Neural cell (in vitro differentiated cells): ENCODE data around the gene TMC2. TPM values are rescaled to one million over a fixed set of nuclear protein-coding genes. Genes with fewer than 3 reads are reported as not detected.

ENCODE experiments used
- H2AFZ ChIP-seq: fragments of 200-600, 300-800 bp; sonication (generic), shearing (Covaris generic); 2 replicates; pipeline ENCODE4 v1.6.0; 2014; ENCODE audit warnings: low read depth, mild to moderate bottlenecking, antibody characterized with exemption, low read length, moderate library complexity
- H3F3A ChIP-seq: fragments of 200-600 bp; shearing (Covaris generic); 2 replicates; pipeline ENCODE4 v1.6.1; 2016; ENCODE audit warnings: mild to moderate bottlenecking, moderate library complexity, mixed read lengths, antibody characterized with exemption, low read length; ENCODE audit not compliant: insufficient read depth, poor library complexity, severe bottlenecking
- H3K27ac ChIP-seq: fragments of 200-600, 300-800 bp; sonication (generic), shearing (Covaris generic); 2 replicates; pipeline ENCODE4 v1.5.1; 2014; ENCODE audit warnings: mild to moderate bottlenecking, low read length, moderate library complexity
- H3K27me3 ChIP-seq: fragments of 300-800, 200-600 bp; sonication (generic), shearing (Covaris generic); 2 replicates; pipeline ENCODE4 v1.6.0; 2014; ENCODE audit warnings: mild to moderate bottlenecking, low read depth, low read length, moderate library complexity; ENCODE audit not compliant: insufficient read depth
- H3K36me3 ChIP-seq: fragments of 300-800, 200-600 bp; sonication (generic), shearing (Covaris generic); 2 replicates; pipeline ENCODE4 v1.5.1; 2014; ENCODE audit warnings: mild to moderate bottlenecking, antibody characterized with exemption, low read length, moderate library complexity; ENCODE audit not compliant: insufficient read depth
- H3K4me2 ChIP-seq: fragments of 300-800, 200-600 bp; sonication (generic), shearing (Covaris generic); 2 replicates; pipeline ENCODE4 v1.6.0; 2014; ENCODE audit warnings: mild to moderate bottlenecking, low read length
- H3K4me3 ChIP-seq: fragments of 300-800, 200-600 bp; sonication (generic), shearing (Covaris generic); 2 replicates; pipeline ENCODE4 v1.5.1; 2014; ENCODE audit warnings: mild to moderate bottlenecking, low read length, moderate library complexity
- H3K79me2 ChIP-seq: fragments of 200-600 bp; shearing (Covaris generic); replicated peaks from 2 replicates; pipeline ENCODE4 v1.6.0; 2014; ENCODE audit warnings: mild to moderate bottlenecking, low read length, moderate library complexity; ENCODE audit not compliant: insufficient read depth
- H3K9ac ChIP-seq: fragments of 300-800, 200-600 bp; sonication (generic), shearing (Covaris generic); 2 replicates; pipeline ENCODE4 v1.6.1; 2016; ENCODE audit warnings: mild to moderate bottlenecking, low read length, mixed read lengths
- H3K9me2 ChIP-seq: fragments of 200-600 bp; shearing (Covaris generic); 2 replicates; pipeline ENCODE4 v1.6.1; 2016; ENCODE audit warnings: mild to moderate bottlenecking, low read length, mixed read lengths; ENCODE audit not compliant: insufficient read depth
- H3K9me3 ChIP-seq: fragments of 200-600, 300-800 bp; sonication (generic), shearing (Covaris generic); 2 replicates; pipeline ENCODE4 v1.6.1; 2016; ENCODE audit warnings: mild to moderate bottlenecking, mixed run types, low read length, moderate library complexity, mixed read lengths
- H4K20me1 ChIP-seq: fragments of 200-600 bp; shearing (Covaris generic); 2 replicates; pipeline ENCODE4 v1.6.1; 2016; ENCODE audit warnings: mild to moderate bottlenecking, mixed run types; ENCODE audit not compliant: insufficient read depth
- EP300 ChIP-seq: fragments of 450-650 bp; conservative IDR thresholded peaks from 2 replicates; pipeline ENCODE4 v1.6.1; 2014; ENCODE audit warnings: antibody characterized with exemption, mild to moderate bottlenecking, moderate library complexity; ENCODE audit not compliant: poor library complexity, severe bottlenecking
- EZH2 ChIP-seq: fragments of 200-600, 300-800 bp; shearing (Covaris generic), sonication (generic); IDR thresholded peaks from 2 replicates; pipeline ENCODE4 v1.6.1; 2014; ENCODE audit warnings: antibody characterized with exemption, low read length, borderline replicate concordance, mild to moderate bottlenecking; ENCODE audit not compliant: insufficient read depth, poor library complexity, severe bottlenecking
- MXI1 ChIP-seq: fragments of 450-650 bp; conservative IDR thresholded peaks from 2 replicates; pipeline ENCODE4 v1.6.1; 2014; ENCODE audit warnings: antibody characterized with exemption, mild to moderate bottlenecking; ENCODE audit not compliant: poor library complexity, severe bottlenecking
- POLR2AphosphoS5 ChIP-seq: IDR thresholded peaks from 2 replicates; pipeline ENCODE4 v1.6.1; 2012
- RAD21 ChIP-seq: fragments of 450-650 bp; conservative IDR thresholded peaks from 2 replicates; pipeline ENCODE4 v1.6.1; 2014; ENCODE audit warnings: antibody characterized with exemption, mild to moderate bottlenecking, moderate library complexity
- SMC3 ChIP-seq: fragments of 450-650 bp; conservative IDR thresholded peaks from 2 replicates; pipeline ENCODE4 v1.6.1; 2014; ENCODE audit warnings: antibody characterized with exemption, mild to moderate bottlenecking, moderate library complexity; ENCODE audit not compliant: poor library complexity
- TAF1 ChIP-seq: IDR thresholded peaks from 2 replicates; pipeline ENCODE4 v1.6.1; 2012; ENCODE audit warnings: low read depth
- polyA plus RNA-seq: library from polyadenylated mRNA; depleted of rRNA; stranded (reverse); fragments of >200 nt; gene quantifications from 2 replicates; pipeline ENCODE4 v1.2.3, GENCODE V29; 2014
- TF ChIP-seq, protein P1 (sequence below): IDR thresholded peaks from 2 replicates; pipeline ENCODE4 v1.6.1; 2012; ENCODE audit warnings: borderline replicate concordance
- TF ChIP-seq, protein P2 (sequence below): fragments of 450-650 bp; IDR thresholded peaks from 2 replicates; pipeline ENCODE4 v1.5.1; 2014; ENCODE audit warnings: antibody characterized with exemption, mild to moderate bottlenecking, moderate library complexity; ENCODE audit not compliant: poor library complexity, severe bottlenecking

Gene TMC2
- polyA plus RNA-seq, 1 donor from 2014 or later: 0.11 TPM

- no peak overlapping the region for H2AFZ ChIP-seq
- no peaks in the 10 kb centered on the region for H3K9me3 ChIP-seq
- TF ChIP-seq MXI1: no peak
- no peak for TF ChIP-seq POLR2AphosphoS5
- TF ChIP-seq, protein P1, sequence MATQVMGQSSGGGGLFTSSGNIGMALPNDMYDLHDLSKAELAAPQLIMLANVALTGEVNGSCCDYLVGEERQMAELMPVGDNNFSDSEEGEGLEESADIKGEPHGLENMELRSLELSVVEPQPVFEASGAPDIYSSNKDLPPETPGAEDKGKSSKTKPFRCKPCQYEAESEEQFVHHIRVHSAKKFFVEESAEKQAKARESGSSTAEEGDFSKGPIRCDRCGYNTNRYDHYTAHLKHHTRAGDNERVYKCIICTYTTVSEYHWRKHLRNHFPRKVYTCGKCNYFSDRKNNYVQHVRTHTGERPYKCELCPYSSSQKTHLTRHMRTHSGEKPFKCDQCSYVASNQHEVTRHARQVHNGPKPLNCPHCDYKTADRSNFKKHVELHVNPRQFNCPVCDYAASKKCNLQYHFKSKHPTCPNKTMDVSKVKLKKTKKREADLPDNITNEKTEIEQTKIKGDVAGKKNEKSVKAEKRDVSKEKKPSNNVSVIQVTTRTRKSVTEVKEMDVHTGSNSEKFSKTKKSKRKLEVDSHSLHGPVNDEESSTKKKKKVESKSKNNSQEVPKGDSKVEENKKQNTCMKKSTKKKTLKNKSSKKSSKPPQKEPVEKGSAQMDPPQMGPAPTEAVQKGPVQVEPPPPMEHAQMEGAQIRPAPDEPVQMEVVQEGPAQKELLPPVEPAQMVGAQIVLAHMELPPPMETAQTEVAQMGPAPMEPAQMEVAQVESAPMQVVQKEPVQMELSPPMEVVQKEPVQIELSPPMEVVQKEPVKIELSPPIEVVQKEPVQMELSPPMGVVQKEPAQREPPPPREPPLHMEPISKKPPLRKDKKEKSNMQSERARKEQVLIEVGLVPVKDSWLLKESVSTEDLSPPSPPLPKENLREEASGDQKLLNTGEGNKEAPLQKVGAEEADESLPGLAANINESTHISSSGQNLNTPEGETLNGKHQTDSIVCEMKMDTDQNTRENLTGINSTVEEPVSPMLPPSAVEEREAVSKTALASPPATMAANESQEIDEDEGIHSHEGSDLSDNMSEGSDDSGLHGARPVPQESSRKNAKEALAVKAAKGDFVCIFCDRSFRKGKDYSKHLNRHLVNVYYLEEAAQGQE: no peak
- no peak for TF ChIP-seq EZH2
- TF ChIP-seq RAD21: no peak
- no peak for TF ChIP-seq EP300
- TF ChIP-seq, protein P2, sequence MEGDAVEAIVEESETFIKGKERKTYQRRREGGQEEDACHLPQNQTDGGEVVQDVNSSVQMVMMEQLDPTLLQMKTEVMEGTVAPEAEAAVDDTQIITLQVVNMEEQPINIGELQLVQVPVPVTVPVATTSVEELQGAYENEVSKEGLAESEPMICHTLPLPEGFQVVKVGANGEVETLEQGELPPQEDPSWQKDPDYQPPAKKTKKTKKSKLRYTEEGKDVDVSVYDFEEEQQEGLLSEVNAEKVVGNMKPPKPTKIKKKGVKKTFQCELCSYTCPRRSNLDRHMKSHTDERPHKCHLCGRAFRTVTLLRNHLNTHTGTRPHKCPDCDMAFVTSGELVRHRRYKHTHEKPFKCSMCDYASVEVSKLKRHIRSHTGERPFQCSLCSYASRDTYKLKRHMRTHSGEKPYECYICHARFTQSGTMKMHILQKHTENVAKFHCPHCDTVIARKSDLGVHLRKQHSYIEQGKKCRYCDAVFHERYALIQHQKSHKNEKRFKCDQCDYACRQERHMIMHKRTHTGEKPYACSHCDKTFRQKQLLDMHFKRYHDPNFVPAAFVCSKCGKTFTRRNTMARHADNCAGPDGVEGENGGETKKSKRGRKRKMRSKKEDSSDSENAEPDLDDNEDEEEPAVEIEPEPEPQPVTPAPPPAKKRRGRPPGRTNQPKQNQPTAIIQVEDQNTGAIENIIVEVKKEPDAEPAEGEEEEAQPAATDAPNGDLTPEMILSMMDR: no peak
- no peak for TF ChIP-seq SMC3
- no peak for TF ChIP-seq TAF1
- H3F3A ChIP-seq: no peaks in the 10 kb centered on the region
- H3K4me2 ChIP-seq: no peak overlapping the region
- H3K79me2 ChIP-seq: no peaks in the 10 kb centered on the region
- no peak overlapping the region for H3K27ac ChIP-seq
- H3K4me3 ChIP-seq: no peak overlapping the region
- H4K20me1 ChIP-seq: no peaks in the 10 kb centered on the region
- H3K9me2 ChIP-seq: no peaks in the 10 kb centered on the region
- no peak overlapping the region for H3K9ac ChIP-seq
- no peaks in the 10 kb centered on the region for H3K36me3 ChIP-seq
- no peaks in the 10 kb centered on the region for H3K27me3 ChIP-seq
These were observed 66.4 kb downstream of the TMC2 start for GRCh38 chr20:2602746-2603145.

DNA sequence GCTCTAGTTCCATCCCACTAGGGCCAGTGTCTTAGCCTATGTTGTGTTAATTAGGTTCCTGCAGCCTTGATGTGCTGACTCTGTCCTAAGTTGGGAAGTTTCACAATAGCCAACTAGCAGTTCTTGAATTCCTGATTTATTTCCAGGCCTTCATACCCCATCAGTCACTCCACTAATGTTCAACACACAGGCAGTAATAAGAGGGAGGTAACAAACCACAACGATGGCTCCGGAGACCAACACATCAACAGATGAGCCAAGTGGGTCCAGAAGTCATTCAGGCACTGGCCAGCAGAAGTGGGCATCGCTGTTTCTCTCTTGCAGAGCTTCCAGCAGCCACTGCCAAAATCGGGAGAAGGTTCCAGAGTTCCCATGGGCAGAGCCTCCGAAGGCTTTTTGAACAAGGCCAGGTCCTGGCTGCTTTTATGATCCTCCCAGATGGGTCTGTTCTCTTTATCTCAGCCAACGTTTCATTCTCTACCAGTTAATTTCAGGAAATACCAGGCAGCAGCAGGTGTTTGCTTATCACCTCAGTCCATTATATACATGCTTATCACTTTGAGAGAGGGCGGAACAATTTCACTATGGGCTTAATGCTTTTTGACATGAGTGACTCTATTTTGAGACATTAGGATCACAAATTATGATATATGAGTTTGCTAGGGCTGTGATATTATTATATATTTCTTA, 67.6 kb downstream of the TMC2 start:
- no peaks in the 10 kb centered on the region for H3K79me2 ChIP-seq
- H3K27ac ChIP-seq: no peak overlapping the region
- no peaks in the 10 kb centered on the region for H3K27me3 ChIP-seq
- H2AFZ ChIP-seq: no peak overlapping the region
- H3K9me2 ChIP-seq: no peaks in the 10 kb centered on the region
- H3K9ac ChIP-seq: no peak overlapping the region
- no peak overlapping the region for H3K4me2 ChIP-seq
- no peak overlapping the region for H3K4me3 ChIP-seq
- no peaks in the 10 kb centered on the region for H3K36me3 ChIP-seq
- TF ChIP-seq, protein P2: no peak
- TF ChIP-seq POLR2AphosphoS5 (no peak), EZH2 (no peak), MXI1 (no peak), TAF1 (no peak), SMC3 (no peak), RAD21 (no peak)
- TF ChIP-seq, protein P1: no peak
- H3K9me3 ChIP-seq: no peaks in the 10 kb centered on the region
- no peaks in the 10 kb centered on the region for H4K20me1 ChIP-seq
- H3F3A ChIP-seq: no peaks in the 10 kb centered on the region
